Amniotic epithelial cell (primary cell): Measurements from ENCODE around the gene TGM1.
"Not testable (repeated sequence)": the region's sequence is repeated elsewhere in the genome, so short reads cannot be mapped to it uniquely, and the experiment has no call there.

Source experiments
- DNase-seq: peaks from one replicate; pipeline ENCODE4 v3.0.0-alpha.2; 2010; ENCODE audit warnings: low read depth

Gene TGM1

GRCh38 chr14:24207104-24207551 is 55.8 kb downstream of the TGM1 start:
- DNase-seq, result no peak

GRCh38 chr14:24206260-24207103 is 56.5 kb downstream of the TGM1 start:
- no peak for DNase-seq

GRCh38 chr14:24204163-24205146 is 58.5 kb downstream of the TGM1 start:
- no peak for DNase-seq

GRCh38 chr14:24203249-24203886 is 59.6 kb downstream of the TGM1 start:
- DNase-seq, result not testable (repeated sequence)

- DNase-seq, result not testable (repeated sequence)
Observed at GRCh38 chr14:24202538-24202937, 60.4 kb downstream of the TGM1 start.
